Measurements from ENCODE around the gene TMED10.

The TMED10 gene

DNA sequence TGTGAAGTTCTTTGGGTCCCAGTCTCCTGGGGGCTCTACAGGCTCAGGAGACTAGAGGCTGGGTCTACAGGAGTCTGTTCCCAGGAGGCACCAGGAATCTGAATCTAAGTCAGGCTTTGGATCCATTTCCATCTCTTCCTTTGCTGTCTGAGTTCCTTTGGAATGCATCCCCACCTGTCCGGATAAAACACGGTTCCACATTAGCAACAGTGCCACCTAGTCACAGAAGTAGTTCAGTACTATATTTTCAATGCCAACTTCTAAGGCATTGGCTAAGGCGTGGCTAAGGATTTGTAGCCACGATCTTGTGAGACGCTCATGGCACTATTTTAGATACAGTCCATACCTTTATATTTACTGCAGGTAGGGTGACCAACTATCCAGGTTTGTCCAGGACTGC is 91.9 kb downstream of the TMED10 start:
- no peak for DNase-seq (ENCODE audit: low read depth in 2 of 2)

DNA sequence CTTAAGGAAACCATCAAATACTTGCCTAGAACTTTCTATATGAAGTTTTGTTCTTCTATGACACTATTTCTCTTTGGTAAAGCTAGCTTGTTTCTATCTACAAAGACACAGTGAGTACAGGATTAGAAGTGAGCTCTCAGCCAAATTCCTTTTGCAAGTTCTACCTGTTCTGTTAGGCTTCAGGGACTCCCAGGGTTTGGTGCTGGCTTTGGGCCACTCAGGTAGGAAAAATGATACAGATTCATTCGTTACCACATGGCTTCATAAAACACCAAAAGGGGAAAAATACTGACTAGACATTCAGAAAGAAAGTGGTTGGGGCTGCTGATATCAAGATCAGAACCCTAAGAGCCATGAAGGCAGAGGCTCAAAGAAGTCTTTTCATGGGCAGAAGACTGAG is 93.1 kb downstream of the TMED10 start:
- no peak for DNase-seq (ENCODE audit: low read depth in 2 of 2)

DNA sequence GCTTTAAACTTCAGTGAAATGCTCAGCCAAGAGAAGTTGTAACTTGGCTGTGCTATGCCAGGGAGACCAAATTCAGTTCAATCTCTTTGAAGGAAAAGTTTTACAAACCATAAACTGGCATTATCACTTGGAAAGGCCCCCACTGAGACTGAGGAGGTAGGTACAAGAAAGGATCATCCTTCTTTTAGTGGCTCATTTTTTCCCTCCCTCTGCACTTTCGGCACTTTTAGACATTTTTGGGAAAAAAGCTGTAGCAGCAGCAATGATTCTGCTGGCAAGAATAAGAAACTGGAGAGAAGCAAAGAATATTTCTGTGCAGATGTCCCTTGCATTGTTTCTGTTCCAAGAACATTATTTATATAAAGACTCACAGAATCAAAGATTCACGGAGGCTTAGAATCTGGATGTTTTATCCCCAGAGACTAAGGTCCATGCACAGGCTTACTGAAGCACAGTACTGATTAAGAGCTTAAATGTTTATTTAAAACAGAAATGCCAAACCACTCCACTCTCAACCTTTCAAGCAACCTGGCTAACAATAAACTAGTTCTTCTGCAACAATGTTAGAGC is 94.7 kb downstream of the TMED10 start:
- DNase-seq (ENCODE audit: low read depth in 2 of 2): no peak

Measured in stimulated activated CD4-positive, alpha-beta T cell treated with anti-CD3 and anti-CD28 coated beads, Interleukin-1b, Interleukin-23, amount 100 ng/mL, for 4 hours (primary cell).